ENCODE data around the gene TMTC3. TPM values are rescaled to one million over a fixed set of nuclear protein-coding genes. Genes with fewer than 3 reads are reported as not detected.
"Not testable (repeated sequence)": the region's sequence is repeated elsewhere in the genome, so short reads cannot be mapped to it uniquely, and the experiment has no call there.

Gene TMTC3
- 13.0 TPM for polyA plus RNA-seq (2013, experiment 1 of 2)
- 15.0 TPM for polyA plus RNA-seq (2013, experiment 2 of 2)

- 1% methylated on average over 47 of the region's 49 CpGs for WGBS, 2 experiments (ENCODE audit: insufficient coverage in 2 of 2)
Observed at GRCh38 chr12:88141774-88142609, at the start of gene TMTC3, which contains the start of gene CEP290. TSS of gene TMTC3 (plus strand) at chr12:88142307. CDS start at chr12:88148316, 6,009 bp downstream. TSS of gene CEP290 (minus strand) at chr12:88142088. CDS start at chr12:88141307, 781 bp downstream.

GRCh38 chr12:88092771-88093170 lies 49.3 kb upstream of the TMTC3 start:
- no peak overlapping the region for H3K4me3 ChIP-seq (ENCODE audit: extremely low read depth, insufficient read depth, low read length, poor library complexity, severe bottlenecking)
- no peaks in the 10 kb centered on the region for H3K9me3 ChIP-seq (ENCODE audit: control insufficient read depth, low read length)

More at GRCh38 chr12:88141774-88142609, at the start of gene TMTC3, which contains the start of gene CEP290:
- H3K27ac ChIP-seq (ENCODE audit: low read depth, low read length, severe bottlenecking), result peak within 1 kb of the TSS; percentile 61
- peaks cover 7% of the 10 kb centered on the region for H3K36me3 ChIP-seq (ENCODE audit: control insufficient read depth, insufficient read depth, low read length)
- peak within 1 kb of the TSS; percentile 87 for H3K4me3 ChIP-seq (ENCODE audit: extremely low read depth, insufficient read depth, low read length, poor library complexity, severe bottlenecking)
- H3K4me1 ChIP-seq (ENCODE audit: control insufficient read depth, insufficient read depth, low read length, poor library complexity, severe bottlenecking), result peaks cover 3% of the 10 kb centered on the region
- no peaks in the 10 kb centered on the region for H3K9me3 ChIP-seq (ENCODE audit: control insufficient read depth, low read length)

GRCh38 chr12:88093573-88093972 lies 48.5 kb upstream of the TMTC3 start:
- H3K36me3 ChIP-seq (ENCODE audit: control insufficient read depth, insufficient read depth, low read length), result peaks cover 24% of the 10 kb centered on the region
- no peaks in the 10 kb centered on the region for H3K9me3 ChIP-seq (ENCODE audit: control insufficient read depth, low read length)

More at GRCh38 chr12:88092771-88093170, 49.3 kb upstream of the TMTC3 start:
- Histone ChIP-seq H3K36me3 (ENCODE audit: control insufficient read depth, insufficient read depth, low read length) (peaks cover 18% of the 10 kb centered on the region), H3K27ac (ENCODE audit: low read depth, low read length, severe bottlenecking) (no peak overlapping the region), H3K4me1 (ENCODE audit: control insufficient read depth, insufficient read depth, low read length, poor library complexity, severe bottlenecking) (no peaks in the 10 kb centered on the region)

GRCh38 chr12:88108021-88108420 lies 34.1 kb upstream of the TMTC3 start:
- Histone ChIP-seq H3K4me3 (ENCODE audit: extremely low read depth, insufficient read depth, low read length, poor library complexity, severe bottlenecking) (no peak overlapping the region), H3K4me1 (ENCODE audit: control insufficient read depth, insufficient read depth, low read length, poor library complexity, severe bottlenecking) (no peaks in the 10 kb centered on the region), H3K36me3 (ENCODE audit: control insufficient read depth, insufficient read depth, low read length) (peaks cover 20% of the 10 kb centered on the region), H3K9me3 (ENCODE audit: control insufficient read depth, low read length) (no peaks in the 10 kb centered on the region), H3K27ac (ENCODE audit: low read depth, low read length, severe bottlenecking) (no peak overlapping the region)
- WGBS, 2 experiments (ENCODE audit: insufficient coverage in 2 of 2), result 86 to 100% methylated on average over 1 of the region's 2 CpGs

More at GRCh38 chr12:88093573-88093972, 48.5 kb upstream of the TMTC3 start:
- Histone ChIP-seq H3K4me3 (ENCODE audit: extremely low read depth, insufficient read depth, low read length, poor library complexity, severe bottlenecking) (no peak overlapping the region), H3K27ac (ENCODE audit: low read depth, low read length, severe bottlenecking) (no peak overlapping the region), H3K4me1 (ENCODE audit: control insufficient read depth, insufficient read depth, low read length, poor library complexity, severe bottlenecking) (no peaks in the 10 kb centered on the region)
- no CpG with 5 or more reads among the region's 4 CpGs for WGBS, 2 experiments (ENCODE audit: insufficient coverage in 2 of 2)

- Histone ChIP-seq H3K9me3 (ENCODE audit: control insufficient read depth, low read length) (no peaks in the 10 kb centered on the region), H3K27ac (ENCODE audit: low read depth, low read length, severe bottlenecking) (no peak overlapping the region), H3K4me1 (ENCODE audit: control insufficient read depth, insufficient read depth, low read length, poor library complexity, severe bottlenecking) (no peaks in the 10 kb centered on the region), H3K4me3 (ENCODE audit: extremely low read depth, insufficient read depth, low read length, poor library complexity, severe bottlenecking) (no peak overlapping the region), H3K36me3 (ENCODE audit: control insufficient read depth, insufficient read depth, low read length) (peaks cover 18% of the 10 kb centered on the region)
- WGBS, 2 experiments (ENCODE audit: insufficient coverage in 2 of 2), result no CpG with 5 or more reads among the region's 1 CpG
Observed at GRCh38 chr12:88111074-88111652, 30.9 kb upstream of the TMTC3 start.

- Histone ChIP-seq H3K27ac (ENCODE audit: low read depth, low read length, severe bottlenecking) (no peak overlapping the region), H3K4me3 (ENCODE audit: extremely low read depth, insufficient read depth, low read length, poor library complexity, severe bottlenecking) (no peak overlapping the region), H3K36me3 (ENCODE audit: control insufficient read depth, insufficient read depth, low read length) (peaks cover 28% of the 10 kb centered on the region)
Observed at GRCh38 chr12:88113871-88114270, 28.2 kb upstream of the TMTC3 start.

GRCh38 chr12:88122666-88123065 lies 19.4 kb upstream of the TMTC3 start:
- Histone ChIP-seq H3K9me3 (ENCODE audit: control insufficient read depth, low read length) (no peaks in the 10 kb centered on the region), H3K27ac (ENCODE audit: low read depth, low read length, severe bottlenecking) (no peak overlapping the region), H3K4me1 (ENCODE audit: control insufficient read depth, insufficient read depth, low read length, poor library complexity, severe bottlenecking) (no peaks in the 10 kb centered on the region), H3K36me3 (ENCODE audit: control insufficient read depth, insufficient read depth, low read length) (peaks cover 20% of the 10 kb centered on the region), H3K4me3 (ENCODE audit: extremely low read depth, insufficient read depth, low read length, poor library complexity, severe bottlenecking) (no peak overlapping the region)
- 51 to 59% methylated on average over 3 of the region's 4 CpGs for WGBS, 2 experiments (ENCODE audit: insufficient coverage in 2 of 2)

More at GRCh38 chr12:88113871-88114270, 28.2 kb upstream of the TMTC3 start:
- WGBS, 2 experiments (ENCODE audit: insufficient coverage in 2 of 2), result 0 to 73% methylated on average over 1 to 2 of the region's 3 CpGs
- Histone ChIP-seq H3K9me3 (ENCODE audit: control insufficient read depth, low read length) (no peaks in the 10 kb centered on the region), H3K4me1 (ENCODE audit: control insufficient read depth, insufficient read depth, low read length, poor library complexity, severe bottlenecking) (no peaks in the 10 kb centered on the region)

- Histone ChIP-seq H3K36me3 (ENCODE audit: control insufficient read depth, insufficient read depth, low read length) (peaks cover 8% of the 10 kb centered on the region), H3K9me3 (ENCODE audit: control insufficient read depth, low read length) (no peaks in the 10 kb centered on the region), H3K27ac (ENCODE audit: low read depth, low read length, severe bottlenecking) (no peak overlapping the region), H3K4me1 (ENCODE audit: control insufficient read depth, insufficient read depth, low read length, poor library complexity, severe bottlenecking) (no peaks in the 10 kb centered on the region), H3K4me3 (ENCODE audit: extremely low read depth, insufficient read depth, low read length, poor library complexity, severe bottlenecking) (no peak overlapping the region)
- 93 to 100% methylated on average over 1 to 3 of the region's 3 CpGs for whole genome bisulfite sequencing, 2 experiments (ENCODE audit: insufficient coverage in 2 of 2)
Observed at GRCh38 chr12:88127099-88127498, 15.0 kb upstream of the TMTC3 start.

- Histone ChIP-seq H3K4me3 (ENCODE audit: extremely low read depth, insufficient read depth, low read length, poor library complexity, severe bottlenecking) (no peak overlapping the region), H3K4me1 (ENCODE audit: control insufficient read depth, insufficient read depth, low read length, poor library complexity, severe bottlenecking) (no peaks in the 10 kb centered on the region), H3K9me3 (ENCODE audit: control insufficient read depth, low read length) (no peaks in the 10 kb centered on the region), H3K36me3 (ENCODE audit: control insufficient read depth, insufficient read depth, low read length) (peaks cover 8% of the 10 kb centered on the region), H3K27ac (ENCODE audit: low read depth, low read length, severe bottlenecking) (no peak overlapping the region)
- 83% methylated on average over 1 of the region's 3 CpGs; no CpG with 5 or more reads in 1 of the 2 experiments for WGBS, 2 experiments (ENCODE audit: insufficient coverage in 2 of 2)
Observed at GRCh38 chr12:88127855-88128254, 14.3 kb upstream of the TMTC3 start.

- Histone ChIP-seq H3K27ac (ENCODE audit: low read depth, low read length, severe bottlenecking) (no peak overlapping the region), H3K36me3 (ENCODE audit: control insufficient read depth, insufficient read depth, low read length) (peaks cover 17% of the 10 kb centered on the region), H3K4me1 (ENCODE audit: control insufficient read depth, insufficient read depth, low read length, poor library complexity, severe bottlenecking) (no peaks in the 10 kb centered on the region), H3K9me3 (ENCODE audit: control insufficient read depth, low read length) (no peaks in the 10 kb centered on the region), H3K4me3 (ENCODE audit: extremely low read depth, insufficient read depth, low read length, poor library complexity, severe bottlenecking) (no peak overlapping the region)
Observed at GRCh38 chr12:88132392-88132791, 9.7 kb upstream of the TMTC3 start.

GRCh38 chr12:88133181-88133580 lies 8.9 kb upstream of the TMTC3 start:
- peaks cover 23% of the 10 kb centered on the region for H3K36me3 ChIP-seq (ENCODE audit: control insufficient read depth, insufficient read depth, low read length)
- not testable (repeated sequence) for H3K9me3 ChIP-seq (ENCODE audit: control insufficient read depth, low read length); H3K4me3 ChIP-seq (ENCODE audit: extremely low read depth, insufficient read depth, low read length, poor library complexity, severe bottlenecking); H3K4me1 ChIP-seq (ENCODE audit: control insufficient read depth, insufficient read depth, low read length, poor library complexity, severe bottlenecking); H3K27ac ChIP-seq (ENCODE audit: low read depth, low read length, severe bottlenecking)
- no CpG with 5 or more reads among the region's 2 CpGs for WGBS, 2 experiments (ENCODE audit: insufficient coverage in 2 of 2)
